ENCODE results near the gene FZD2. TPM values are rescaled to one million over a fixed set of nuclear protein-coding genes. Genes with fewer than 3 reads are reported as not detected.

The FZD2 gene
- total RNA-seq, 1 experiment from 2014 or later: 12.8 TPM

DNA sequence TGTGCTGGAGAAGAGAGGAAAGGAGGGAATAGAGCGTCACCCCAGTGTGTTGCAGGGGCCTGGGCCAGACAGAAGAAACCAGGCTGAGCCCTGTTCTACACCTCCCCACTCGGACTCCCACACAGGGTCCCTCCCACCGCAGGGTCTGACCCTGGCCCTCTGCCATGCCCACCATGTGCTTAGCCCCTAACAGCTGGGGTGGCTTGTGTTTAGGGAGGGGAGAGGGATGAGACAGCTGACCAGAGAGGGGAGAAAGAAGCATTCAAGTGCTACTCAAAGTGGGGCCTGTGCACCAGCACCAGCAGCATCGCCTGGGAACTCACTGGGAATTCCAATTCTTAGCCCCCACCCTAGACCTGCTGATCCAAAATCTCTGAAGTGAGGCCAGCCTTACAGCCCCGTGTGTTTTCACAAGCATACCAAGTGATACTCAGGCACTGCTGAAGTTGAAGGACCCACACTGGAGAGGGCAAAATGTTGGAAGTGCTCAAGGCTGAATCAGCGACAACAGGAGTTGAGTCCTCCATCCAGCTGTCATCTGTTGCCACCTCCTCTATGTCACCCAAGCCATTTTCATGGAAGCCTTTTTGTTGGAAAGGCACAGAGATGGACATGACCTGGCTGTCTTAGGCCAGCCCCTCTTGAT, 47.0 kb downstream of the FZD2 start:
- Histone ChIP-seq H2AFZ (ENCODE audit: low read depth, low read length, poor library complexity, severe bottlenecking) (no peak overlapping the region), H3K4me2 (ENCODE audit: low read length) (no peak overlapping the region), H3K27ac (ENCODE audit: low read depth, low read length) (no peak overlapping the region), H3K27me3 (ENCODE audit: insufficient read depth, low read length) (no peaks in the 10 kb centered on the region), H3K36me3 (ENCODE audit: control insufficient read depth in 1 of 2, insufficient read depth in 2 of 2, low read length in 2 of 2) (no peaks in the 10 kb centered on the region), H3K4me3 (replicated peaks in 1 of 2; ENCODE audit: low read depth in 1 of 2, low read length in 2 of 2) (no peak overlapping the region), H3K9ac (ENCODE audit: low read length) (no peak overlapping the region), H3K4me1 (ENCODE audit: control insufficient read depth in 1 of 2, insufficient read depth in 2 of 2, low read length in 2 of 2) (peaks cover 0 to 5% of the 10 kb centered on the region in 2 experiments; a peak in 2 of 4 replicates), H4K20me1 (ENCODE audit: insufficient read depth) (no peaks in the 10 kb centered on the region), H3K9me3 (ENCODE audit: control insufficient read depth in 1 of 2, insufficient read depth in 1 of 2, low read depth in 1 of 2, low read length in 2 of 2) (no peaks in the 10 kb centered on the region), H3K79me2 (ENCODE audit: insufficient read depth, low read length) (no peaks in the 10 kb centered on the region), H3K9me2 (ENCODE audit: insufficient read depth) (no peaks in the 10 kb centered on the region)
- BruUV-seq (replicated peaks): no TSS peak
- TF ChIP-seq POLR2AphosphoS5 (IDR thresholded peaks at IDR 0.05; ENCODE audit: low read depth, low read length) (no peak), ZBTB33 (IDR thresholded peaks at IDR 0.05; ENCODE audit: extremely low read depth, insufficient replicate concordance, low read length) (no peak), ELF1 (IDR thresholded peaks at IDR 0.05; ENCODE audit: borderline replicate concordance, low read depth) (no peak), EZH2phosphoT487 (IDR thresholded peaks at IDR 0.05; ENCODE audit: borderline replicate concordance) (no peak)
- CTCF ChIA-PET: no interaction called here
- DNase-seq (ENCODE audit: low read depth, low spot score): no peak
- RAD21 ChIA-PET (ENCODE audit: low non-redundant PET in 1 of 2, low total read pairs in 2 of 2, uncharacterized antibody in 2 of 2, unreplicated experiment in 2 of 2): no interaction called here
- POLR2A ChIA-PET: no interaction called here
- intact Hi-C loops (cut with micrococcal nuclease): no loop called here
- ATAC-seq: no peak

- Histone ChIP-seq H3K4me1 (ENCODE audit: control insufficient read depth in 1 of 2, insufficient read depth in 2 of 2, low read length in 2 of 2) (no peaks in the 10 kb centered on the region), H3K79me2 (ENCODE audit: insufficient read depth, low read length) (no peaks in the 10 kb centered on the region), H3K27ac (ENCODE audit: low read depth, low read length) (no peak overlapping the region), H3K9ac (ENCODE audit: low read length) (no peak overlapping the region), H3K9me3 (ENCODE audit: control insufficient read depth in 1 of 2, insufficient read depth in 1 of 2, low read depth in 1 of 2, low read length in 2 of 2) (no peaks in the 10 kb centered on the region), H3K4me2 (ENCODE audit: low read length) (no peak overlapping the region), H3K4me3 (replicated peaks in 1 of 2; ENCODE audit: low read depth in 1 of 2, low read length in 2 of 2) (no peak overlapping the region), H3K9me2 (ENCODE audit: insufficient read depth) (no peaks in the 10 kb centered on the region), H4K20me1 (ENCODE audit: insufficient read depth) (no peaks in the 10 kb centered on the region), H3K27me3 (ENCODE audit: insufficient read depth, low read length) (no peaks in the 10 kb centered on the region), H3K36me3 (ENCODE audit: control insufficient read depth in 1 of 2, insufficient read depth in 2 of 2, low read length in 2 of 2) (no peaks in the 10 kb centered on the region), H2AFZ (ENCODE audit: low read depth, low read length, poor library complexity, severe bottlenecking) (no peak overlapping the region)
- intact Hi-C loops (cut with micrococcal nuclease): no loop called here
- no TSS peak for BruUV-seq (replicated peaks)
- CTCF ChIA-PET: no interaction called here
- POLR2A ChIA-PET: no interaction called here
- RAD21 ChIA-PET (ENCODE audit: low non-redundant PET in 1 of 2, low total read pairs in 2 of 2, uncharacterized antibody in 2 of 2, unreplicated experiment in 2 of 2): no interaction called here
- DNase-seq (ENCODE audit: low read depth, low spot score) (no peak), ATAC-seq (no peak)
- TF ChIP-seq MAX (IDR thresholded peaks at IDR 0.05) (no peak), ZFX (IDR thresholded peaks at IDR 0.05) (no peak), SIN3A (IDR thresholded peaks at IDR 0.05; ENCODE audit: low read depth) (no peak), EZH2phosphoT487 (IDR thresholded peaks at IDR 0.05; ENCODE audit: borderline replicate concordance) (no peak), YY1 (IDR thresholded peaks at IDR 0.05; ENCODE audit: extremely low read depth, insufficient replicate concordance, low read depth, low read length) (no peak)
- TF ChIP-seq, protein P1, sequence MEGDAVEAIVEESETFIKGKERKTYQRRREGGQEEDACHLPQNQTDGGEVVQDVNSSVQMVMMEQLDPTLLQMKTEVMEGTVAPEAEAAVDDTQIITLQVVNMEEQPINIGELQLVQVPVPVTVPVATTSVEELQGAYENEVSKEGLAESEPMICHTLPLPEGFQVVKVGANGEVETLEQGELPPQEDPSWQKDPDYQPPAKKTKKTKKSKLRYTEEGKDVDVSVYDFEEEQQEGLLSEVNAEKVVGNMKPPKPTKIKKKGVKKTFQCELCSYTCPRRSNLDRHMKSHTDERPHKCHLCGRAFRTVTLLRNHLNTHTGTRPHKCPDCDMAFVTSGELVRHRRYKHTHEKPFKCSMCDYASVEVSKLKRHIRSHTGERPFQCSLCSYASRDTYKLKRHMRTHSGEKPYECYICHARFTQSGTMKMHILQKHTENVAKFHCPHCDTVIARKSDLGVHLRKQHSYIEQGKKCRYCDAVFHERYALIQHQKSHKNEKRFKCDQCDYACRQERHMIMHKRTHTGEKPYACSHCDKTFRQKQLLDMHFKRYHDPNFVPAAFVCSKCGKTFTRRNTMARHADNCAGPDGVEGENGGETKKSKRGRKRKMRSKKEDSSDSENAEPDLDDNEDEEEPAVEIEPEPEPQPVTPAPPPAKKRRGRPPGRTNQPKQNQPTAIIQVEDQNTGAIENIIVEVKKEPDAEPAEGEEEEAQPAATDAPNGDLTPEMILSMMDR (IDR thresholded peaks at IDR 0.05 in 2 of 3, conservative IDR thresholded peaks at IDR 0.05 in 1 of 3; ENCODE audit: borderline replicate concordance in 1 of 3, insufficient read depth in 1 of 3, low read depth in 2 of 3, low read length in 2 of 3): no peak
Measured at GRCh38 chr17:44604768-44605485, 47.6 kb downstream of the FZD2 start.

Data from HCT116 (cell line).